Ascending aorta (tissue), 2 donors: ENCODE data around the gene TAC4. TPM values are rescaled to one million over a fixed set of nuclear protein-coding genes. Genes with fewer than 3 reads are reported as not detected.

Experiments
- DNase-seq, 2 donors: peaks; one replicate each; pipeline ENCODE4 v3.0.0-alpha.2; 2019; ENCODE audit warnings: low spot score in 2 of 2
- H3K27ac ChIP-seq, 2 donors: fragments of 200-600 bp; sonication (generic); one replicate each; pipeline ENCODE4 v1.5.1; 2016 to 2017; ENCODE audit warnings: mild to moderate bottlenecking in 1 of 2
- H3K27me3 ChIP-seq: fragments of 200-600 bp; sonication (generic); one replicate; pipeline ENCODE4 v1.5.1; 2017
- H3K36me3 ChIP-seq, 2 donors: fragments of 200-600 bp; sonication (generic); one replicate each; pipeline ENCODE4 v1.5.1; 2016
- H3K4me1 ChIP-seq, 2 donors: fragments of 200-600 bp; sonication (generic); one replicate each; pipeline ENCODE4 v1.5.1; 2016 to 2017; ENCODE audit warnings: mild to moderate bottlenecking in 1 of 2
- H3K4me3 ChIP-seq, 2 donors: fragments of 200-600 bp; sonication (generic); one replicate each; pipeline ENCODE4 v1.5.1; 2016 to 2017; ENCODE audit warnings: mild to moderate bottlenecking in 1 of 2
- H3K9me3 ChIP-seq, 2 donors: fragments of 200-600 bp; sonication (generic); one replicate each; pipeline ENCODE4 v1.5.1; 2016
- CTCF ChIP-seq, 3 experiments: fragments of 200-600 bp in 2 of 3; fragments of 450-650 bp in 1 of 3; sonication (generic) in 2 of 3; IDR thresholded peaks; one replicate each; pipeline ENCODE4 v1.5.1; 2016 to 2019; ENCODE audit warnings: antibody characterized with exemption in 3 of 3, mild to moderate bottlenecking in 1 of 3, moderate library complexity in 1 of 3
- intact Hi-C: fragments of 100-400 bp; cut with DNase I; formaldehyde crosslinking; loops from one replicate; pipeline ENCODE4 v1.15.1; 2023
- total RNA-seq: library from RNA; depleted of rRNA; stranded (reverse); fragments of >200 nt; gene quantifications from one replicate; pipeline ENCODE4 v1.1.0, GENCODE V29; 2016

The TAC4 gene
- total RNA-seq, 1 donor from 2014 or later, result not detected

DNA sequence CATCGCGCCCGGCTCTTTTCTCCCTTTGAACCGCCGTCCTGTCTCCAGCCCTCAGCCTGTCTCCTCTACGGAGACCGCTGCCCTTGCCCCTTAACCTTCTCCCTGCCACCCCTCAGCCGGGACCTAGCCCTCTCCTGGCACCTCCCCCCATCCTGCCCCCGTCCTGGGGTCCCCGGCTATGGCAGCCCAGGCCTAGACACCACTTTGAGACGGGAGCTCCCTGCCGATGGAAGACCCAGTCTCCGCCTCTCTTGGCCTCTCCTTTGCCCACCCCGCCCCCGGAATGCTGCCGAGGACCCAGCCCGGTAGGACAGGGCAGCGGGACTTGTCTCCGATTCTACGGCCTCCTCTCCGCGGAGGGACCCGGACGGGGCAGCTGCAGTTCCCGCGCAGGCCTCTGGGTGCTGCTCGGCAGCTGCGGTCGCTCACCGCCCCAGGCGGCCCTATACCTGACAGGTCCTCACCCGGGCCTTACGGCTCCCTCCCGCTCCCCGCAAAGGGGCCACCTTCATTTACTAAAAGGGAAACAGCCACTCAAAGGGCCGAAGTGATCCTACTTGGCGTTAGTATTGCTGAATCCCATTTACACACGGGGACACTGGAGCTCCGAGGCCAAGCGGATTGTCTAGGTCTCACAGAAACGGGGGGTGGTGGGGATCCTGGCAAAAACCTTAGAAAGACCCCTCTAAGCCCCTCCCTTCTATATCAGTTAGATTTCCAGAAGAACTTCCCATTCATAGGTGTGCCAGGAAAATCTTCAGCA lies 32.6 kb upstream of the TAC4 start:
- intact Hi-C loops, result loop anchor here (1.0 kb wide), 1 partner anchor 118 kb away; no protein-coding TSS in a partner anchor
- peaks cover 6% of the 10 kb centered on the region for H3K27me3 ChIP-seq
- TF ChIP-seq CTCF (IDR thresholded peaks at IDR 0.05), result peak; percentile 90 to 100 (median 99)

DNA sequence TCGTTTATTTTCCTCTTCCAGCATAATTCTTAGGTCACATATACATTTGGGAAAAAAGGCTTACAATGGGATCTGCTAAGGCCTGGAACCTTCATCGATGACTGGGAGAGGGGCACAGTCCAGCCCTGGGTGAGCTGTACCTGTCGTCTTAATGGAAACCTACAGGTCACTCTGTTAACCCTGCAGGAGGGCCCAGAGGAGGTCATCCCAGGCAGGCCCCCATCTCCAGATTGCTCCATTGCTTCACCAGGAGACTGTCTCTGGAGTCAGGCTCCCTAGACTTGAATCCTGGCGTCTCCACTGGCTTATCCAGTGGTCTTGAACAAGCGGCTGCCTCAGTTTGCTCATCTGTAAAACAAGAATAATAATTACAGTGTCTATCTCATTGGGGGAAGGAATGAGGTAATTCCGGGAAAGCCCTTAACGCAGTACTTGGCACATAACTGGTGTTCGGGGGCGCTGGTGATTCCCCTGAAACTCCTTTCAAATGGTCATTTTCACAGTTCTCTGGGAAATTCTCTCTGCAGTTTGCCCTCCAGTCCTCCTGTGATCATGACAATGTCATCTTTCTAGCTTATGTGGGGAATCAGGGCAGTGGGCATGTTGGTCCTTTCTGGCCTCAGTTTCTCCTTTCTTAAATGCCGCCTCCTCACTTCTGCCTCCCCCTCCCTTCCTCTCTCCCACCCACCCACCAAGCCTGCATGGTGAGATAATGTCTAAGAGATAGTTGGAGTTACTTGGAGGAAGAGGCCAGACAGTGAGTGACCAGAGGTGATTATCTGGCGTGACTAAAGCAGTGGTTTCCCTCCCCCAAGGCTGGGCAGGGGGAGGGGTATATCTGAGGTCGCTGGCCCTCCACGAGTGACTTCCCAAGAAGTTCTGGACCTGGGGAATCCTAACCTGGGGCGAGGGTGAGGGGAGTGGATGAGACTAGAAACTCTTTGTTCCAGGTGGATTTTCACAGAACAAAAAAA lies 31.3 kb upstream of the TAC4 start:
- Histone ChIP-seq H3K9me3 (no peaks in the 10 kb centered on the region), H3K4me1 (peaks cover 0 to 2% of the 10 kb centered on the region in 2 donors), H3K27ac (no peak overlapping the region), H3K36me3 (no peaks in the 10 kb centered on the region), H3K4me3 (no peak overlapping the region), H3K27me3 (peaks cover 6% of the 10 kb centered on the region)
- no peak for DNase-seq
- no peak for TF ChIP-seq CTCF (IDR thresholded peaks at IDR 0.05)
- intact Hi-C loops, result no loop called here

More for the DNA sequence above, 32.6 kb upstream of the TAC4 start:
- Histone ChIP-seq H3K27ac (no peak overlapping the region), H3K36me3 (no peaks in the 10 kb centered on the region), H3K4me3 (no peak overlapping the region), H3K4me1 (peaks cover 0 to 2% of the 10 kb centered on the region in 2 donors), H3K9me3 (no peaks in the 10 kb centered on the region)
- DNase-seq, result peak in 1 of 2 donors; percentile 71

DNA sequence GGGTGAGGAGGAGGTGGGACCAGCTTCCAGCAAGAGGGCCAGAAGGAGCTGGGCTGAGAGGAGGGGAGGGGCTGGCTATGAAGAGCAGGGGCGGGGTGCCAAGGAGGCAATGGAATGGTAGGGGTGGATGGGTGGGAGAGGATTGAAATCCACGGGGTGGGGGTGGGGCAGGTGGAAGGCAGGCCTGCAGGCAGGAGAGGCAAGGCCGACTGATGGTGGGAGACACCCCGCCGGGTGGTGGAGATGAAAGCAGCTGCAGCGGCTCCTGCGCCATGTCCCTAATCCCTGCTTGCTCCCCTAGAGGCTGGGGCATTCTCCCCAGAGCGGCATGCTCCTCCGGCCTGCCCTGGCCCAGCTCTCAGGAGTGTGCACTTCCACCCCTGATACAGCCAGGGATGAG lies 27.8 kb upstream of the TAC4 start:
- H3K4me1 ChIP-seq, result peaks cover 0 to under 1% of the 10 kb centered on the region in 2 donors
- H3K27me3 ChIP-seq, result peaks cover under 1% of the 10 kb centered on the region

GRCh38 chr17:49874911-49875310 lies 27.0 kb upstream of the TAC4 start:
- H3K27me3 ChIP-seq, result no peaks in the 10 kb centered on the region
- H3K4me3 ChIP-seq, result no peak overlapping the region
- no peaks in the 10 kb centered on the region for H3K9me3 ChIP-seq
- intact Hi-C loops, result no loop called here
- TF ChIP-seq CTCF (IDR thresholded peaks at IDR 0.05), result no peak
- no peaks in the 10 kb centered on the region for H3K4me1 ChIP-seq
- H3K36me3 ChIP-seq, result no peaks in the 10 kb centered on the region
- DNase-seq, result no peak
- no peak overlapping the region for H3K27ac ChIP-seq

More for the DNA sequence above, 27.8 kb upstream of the TAC4 start:
- H3K4me3 ChIP-seq, result no peak overlapping the region
- H3K36me3 ChIP-seq, result no peaks in the 10 kb centered on the region
- intact Hi-C loops, result no loop called here
- no peak overlapping the region for H3K27ac ChIP-seq
- no peaks in the 10 kb centered on the region for H3K9me3 ChIP-seq
- no peak for DNase-seq
- TF ChIP-seq CTCF (IDR thresholded peaks at IDR 0.05), result no peak

- H3K4me3 ChIP-seq, result no peak overlapping the region
- H3K36me3 ChIP-seq, result no peaks in the 10 kb centered on the region
- H3K4me1 ChIP-seq, result no peaks in the 10 kb centered on the region
- no peaks in the 10 kb centered on the region for H3K9me3 ChIP-seq
- no peak overlapping the region for H3K27ac ChIP-seq
- no peak for TF ChIP-seq CTCF (IDR thresholded peaks at IDR 0.05)
- intact Hi-C loops, result no loop called here
- no peak for DNase-seq
- no peaks in the 10 kb centered on the region for H3K27me3 ChIP-seq
Observed at GRCh38 chr17:49873926-49874325, 26.1 kb upstream of the TAC4 start.
